GM19455 (cell line): Measurements from ENCODE around the gene PARD3B.

Experiments
- ATAC-seq: cut with Tn5 transposase; IDR thresholded peaks from one replicate; pipeline ENCODE4 v1.9.1; 2021; ENCODE audit not compliant: unreplicated experiment

The PARD3B gene

GRCh38 chr2:204824751-204825453 is 279.6 kb downstream of the PARD3B start:
- no peak for ATAC-seq

- no peak for ATAC-seq
Observed at GRCh38 chr2:204825681-204826080, 280.4 kb downstream of the PARD3B start.

GRCh38 chr2:204827701-204828590 is 282.7 kb downstream of the PARD3B start:
- ATAC-seq, result no peak

- no peak for ATAC-seq
Observed at GRCh38 chr2:204834716-204835384, 289.6 kb downstream of the PARD3B start.

GRCh38 chr2:204835786-204836185 is 290.5 kb downstream of the PARD3B start:
- no peak for ATAC-seq

- no peak for ATAC-seq
Observed at GRCh38 chr2:204840504-204840903, 295.2 kb downstream of the PARD3B start.

- no peak for ATAC-seq
Observed at GRCh38 chr2:204842068-204842467, 296.8 kb downstream of the PARD3B start.

GRCh38 chr2:204842661-204843485 is 297.6 kb downstream of the PARD3B start:
- ATAC-seq, result no peak

GRCh38 chr2:204846471-204846870 is 301.2 kb downstream of the PARD3B start:
- no peak for ATAC-seq

- ATAC-seq, result no peak
Observed at GRCh38 chr2:204849892-204850291, 304.6 kb downstream of the PARD3B start.

- ATAC-seq, result no peak
Observed at GRCh38 chr2:204850581-204850980, 305.3 kb downstream of the PARD3B start.

GRCh38 chr2:204853905-204854304 is 308.6 kb downstream of the PARD3B start:
- ATAC-seq, result no peak

- ATAC-seq, result no peak
Observed at GRCh38 chr2:204860274-204860673, 315.0 kb downstream of the PARD3B start.

- no peak for ATAC-seq
Observed at GRCh38 chr2:204862809-204863208, 317.5 kb downstream of the PARD3B start.

- no peak for ATAC-seq
Observed at GRCh38 chr2:204863336-204863735, 318.1 kb downstream of the PARD3B start.

GRCh38 chr2:204869132-204869823 is 324.0 kb downstream of the PARD3B start:
- no peak for ATAC-seq

- no peak for ATAC-seq
Observed at GRCh38 chr2:204870053-204870452, 324.8 kb downstream of the PARD3B start.

- ATAC-seq, result no peak
Observed at GRCh38 chr2:204871231-204871953, 326.1 kb downstream of the PARD3B start.

GRCh38 chr2:204876311-204876710 is 331.0 kb downstream of the PARD3B start:
- ATAC-seq, result no peak

GRCh38 chr2:204877691-204878090 is 332.4 kb downstream of the PARD3B start:
- ATAC-seq, result no peak
